ENCODE measurements around the gene TP63. TPM values are rescaled to one million over a fixed set of nuclear protein-coding genes. Genes with fewer than 3 reads are reported as not detected.
A peak's percentile ranks its signal among the peaks of the same experiment; 100 is the strongest.

The TP63 gene
- total RNA-seq, 1 donor from 2014 or later = 1.1 TPM

DNA sequence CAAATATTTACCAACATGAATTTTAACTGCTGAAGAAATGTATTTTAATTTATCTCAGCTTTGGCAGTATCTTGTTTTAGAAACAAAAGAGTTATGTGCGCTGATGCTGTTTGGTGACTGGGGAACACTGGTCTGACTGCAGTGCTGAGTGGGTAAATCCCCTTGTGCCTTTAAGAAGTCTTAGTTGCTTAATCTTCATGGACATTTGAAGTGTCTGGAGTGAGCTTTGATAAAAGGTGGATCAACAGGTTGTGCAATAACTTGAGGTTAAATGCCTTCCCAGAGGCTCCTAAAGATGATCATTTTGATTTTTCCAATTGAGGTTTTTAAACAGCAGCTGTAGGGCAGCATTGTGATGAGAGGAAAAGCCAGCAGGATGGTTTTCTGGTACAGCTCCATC, 68.7 kb downstream of the TP63 start:
- Mint-ChIP-seq H3K27ac (ENCODE audit: unreplicated experiment) (no peak overlapping the region), H3K4me1 (ENCODE audit: low read depth, unreplicated experiment) (peaks cover 4% of the 10 kb centered on the region), H3K4me3 (ENCODE audit: unreplicated experiment) (no peak overlapping the region), H3K27me3 (ENCODE audit: low read depth, unreplicated experiment) (no peaks in the 10 kb centered on the region), H3K9me3 (ENCODE audit: unreplicated experiment) (no peaks in the 10 kb centered on the region), H3K36me3 (ENCODE audit: low read depth, unreplicated experiment) (no peaks in the 10 kb centered on the region)
- Histone ChIP-seq H3K36me3 (ENCODE audit: insufficient read depth, low read length) (no peaks in the 10 kb centered on the region), H3K9ac (ENCODE audit: low read length) (no peak overlapping the region), H4K20me1 (ENCODE audit: insufficient read depth, low read length) (no peaks in the 10 kb centered on the region), H3K79me2 (ENCODE audit: insufficient read depth, low read length) (no peaks in the 10 kb centered on the region), H3K9me3 (ENCODE audit: insufficient read depth, low read depth, low read length) (no peaks in the 10 kb centered on the region), H3K4me3 (ENCODE audit: insufficient read depth, low read depth, low read length) (no peak overlapping the region), H3K27ac (ENCODE audit: low read depth, low read length) (no peak overlapping the region), H2AFZ (ENCODE audit: low read depth, low read length) (no peak overlapping the region), H3K4me1 (ENCODE audit: insufficient read depth, low read length) (no peaks in the 10 kb centered on the region), H3K4me2 (ENCODE audit: low read length) (no peak overlapping the region), H3K27me3 (ENCODE audit: insufficient read depth, low read length) (no peaks in the 10 kb centered on the region)
- no peak for TF ChIP-seq EZH2 (IDR thresholded peaks at IDR 0.05; ENCODE audit: insufficient read depth, low read length)
- TF ChIP-seq, protein P1, sequence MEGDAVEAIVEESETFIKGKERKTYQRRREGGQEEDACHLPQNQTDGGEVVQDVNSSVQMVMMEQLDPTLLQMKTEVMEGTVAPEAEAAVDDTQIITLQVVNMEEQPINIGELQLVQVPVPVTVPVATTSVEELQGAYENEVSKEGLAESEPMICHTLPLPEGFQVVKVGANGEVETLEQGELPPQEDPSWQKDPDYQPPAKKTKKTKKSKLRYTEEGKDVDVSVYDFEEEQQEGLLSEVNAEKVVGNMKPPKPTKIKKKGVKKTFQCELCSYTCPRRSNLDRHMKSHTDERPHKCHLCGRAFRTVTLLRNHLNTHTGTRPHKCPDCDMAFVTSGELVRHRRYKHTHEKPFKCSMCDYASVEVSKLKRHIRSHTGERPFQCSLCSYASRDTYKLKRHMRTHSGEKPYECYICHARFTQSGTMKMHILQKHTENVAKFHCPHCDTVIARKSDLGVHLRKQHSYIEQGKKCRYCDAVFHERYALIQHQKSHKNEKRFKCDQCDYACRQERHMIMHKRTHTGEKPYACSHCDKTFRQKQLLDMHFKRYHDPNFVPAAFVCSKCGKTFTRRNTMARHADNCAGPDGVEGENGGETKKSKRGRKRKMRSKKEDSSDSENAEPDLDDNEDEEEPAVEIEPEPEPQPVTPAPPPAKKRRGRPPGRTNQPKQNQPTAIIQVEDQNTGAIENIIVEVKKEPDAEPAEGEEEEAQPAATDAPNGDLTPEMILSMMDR (IDR thresholded peaks at IDR 0.05; ENCODE audit: insufficient read depth, low read depth, low read length) = no peak
- FAIRE-seq (no peak), DNase-seq (ENCODE audit: low read depth) (no peak)

DNA sequence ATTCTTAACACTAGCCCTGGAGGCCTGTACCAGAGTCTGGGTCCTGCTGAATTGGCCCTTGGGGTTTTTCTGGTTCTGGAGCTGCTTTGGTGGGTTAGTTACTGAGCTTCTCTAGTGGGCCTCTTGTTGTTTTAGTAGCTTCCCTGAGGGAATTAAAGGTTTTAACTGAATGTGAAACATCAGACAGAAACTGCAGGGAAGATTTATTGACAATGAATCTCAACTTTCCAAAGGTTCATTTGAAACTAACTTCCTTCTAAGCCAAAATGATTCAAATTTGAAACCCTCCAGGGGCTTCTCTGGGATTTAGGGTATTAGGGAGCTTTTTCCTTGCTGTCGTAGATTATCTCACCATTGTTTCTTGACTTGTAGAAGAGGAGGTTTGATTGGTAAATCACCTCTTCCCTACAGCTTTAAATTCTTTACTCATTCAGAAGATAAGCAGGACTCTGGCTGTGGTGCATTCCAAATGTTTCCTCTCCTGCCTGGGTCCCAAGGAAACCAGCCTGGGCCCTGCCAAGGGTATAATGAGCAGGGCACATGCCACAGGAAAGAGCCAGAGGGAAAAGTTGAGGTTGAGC, 71.0 kb downstream of the TP63 start:
- H3K27me3 ChIP-seq (ENCODE audit: insufficient read depth, low read length) = no peaks in the 10 kb centered on the region
- H3K4me2 ChIP-seq (ENCODE audit: low read length) = no peak overlapping the region
- Mint-ChIP-seq H3K27ac (ENCODE audit: unreplicated experiment) (no peak overlapping the region), H3K4me3 (ENCODE audit: unreplicated experiment) (no peak overlapping the region), H3K9me3 (ENCODE audit: unreplicated experiment) (no peaks in the 10 kb centered on the region), H3K4me1 (ENCODE audit: low read depth, unreplicated experiment) (peaks cover 4% of the 10 kb centered on the region), H3K27me3 (ENCODE audit: low read depth, unreplicated experiment) (no peaks in the 10 kb centered on the region), H3K36me3 (ENCODE audit: low read depth, unreplicated experiment) (no peaks in the 10 kb centered on the region)
- FAIRE-seq = no peak
- no peak for DNase-seq (ENCODE audit: low read depth)
- H3K9me3 ChIP-seq (ENCODE audit: insufficient read depth, low read depth, low read length) = no peaks in the 10 kb centered on the region
- no peak overlapping the region for H3K4me3 ChIP-seq (ENCODE audit: insufficient read depth, low read depth, low read length)
- no peaks in the 10 kb centered on the region for H4K20me1 ChIP-seq (ENCODE audit: insufficient read depth, low read length)
- H3K4me1 ChIP-seq (ENCODE audit: insufficient read depth, low read length) = no peaks in the 10 kb centered on the region
- no peaks in the 10 kb centered on the region for H3K79me2 ChIP-seq (ENCODE audit: insufficient read depth, low read length)
- H2AFZ ChIP-seq (ENCODE audit: low read depth, low read length) = no peak overlapping the region
- H3K9ac ChIP-seq (ENCODE audit: low read length) = no peak overlapping the region
- TF ChIP-seq EZH2 (IDR thresholded peaks at IDR 0.05; ENCODE audit: insufficient read depth, low read length) = no peak
- TF ChIP-seq, protein P1 (IDR thresholded peaks at IDR 0.05; ENCODE audit: insufficient read depth, low read depth, low read length) = no peak
- no peaks in the 10 kb centered on the region for H3K36me3 ChIP-seq (ENCODE audit: insufficient read depth, low read length)
- H3K27ac ChIP-seq (ENCODE audit: low read depth, low read length) = no peak overlapping the region

DNA sequence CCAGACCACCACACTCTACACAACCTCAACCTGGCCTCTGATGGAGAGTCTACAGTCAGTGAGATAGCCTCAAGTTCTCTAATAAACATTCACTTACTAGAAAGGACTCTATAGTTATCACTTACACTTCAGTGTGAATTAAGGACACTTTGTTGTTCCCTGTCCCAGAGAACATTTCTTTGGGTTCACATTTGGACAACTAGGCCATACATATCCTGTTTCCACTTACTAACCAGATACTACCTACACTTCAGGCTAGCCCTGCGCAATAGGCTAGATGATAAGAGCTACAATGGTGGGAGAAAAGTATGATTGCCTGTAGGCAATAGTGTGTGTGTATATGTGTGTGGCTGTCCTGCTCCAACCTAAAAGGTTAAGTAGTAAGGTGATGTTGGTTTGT, 72.7 kb downstream of the TP63 start:
- no peak overlapping the region for H3K4me3 ChIP-seq (ENCODE audit: insufficient read depth, low read depth, low read length)
- no peaks in the 10 kb centered on the region for H3K36me3 ChIP-seq (ENCODE audit: insufficient read depth, low read length)
- no peak overlapping the region for H3K27ac Mint-ChIP-seq (ENCODE audit: unreplicated experiment)
- no peaks in the 10 kb centered on the region for H3K4me1 ChIP-seq (ENCODE audit: insufficient read depth, low read length)
- DNase-seq (ENCODE audit: low read depth) (no peak), FAIRE-seq (peak; percentile 72)
- peaks cover 4% of the 10 kb centered on the region for H3K4me1 Mint-ChIP-seq (ENCODE audit: low read depth, unreplicated experiment)
- no peaks in the 10 kb centered on the region for H3K27me3 ChIP-seq (ENCODE audit: insufficient read depth, low read length)
- H3K79me2 ChIP-seq (ENCODE audit: insufficient read depth, low read length) = no peaks in the 10 kb centered on the region
- TF ChIP-seq, protein P1 (IDR thresholded peaks at IDR 0.05; ENCODE audit: insufficient read depth, low read depth, low read length) = no peak
- no peak for TF ChIP-seq EZH2 (IDR thresholded peaks at IDR 0.05; ENCODE audit: insufficient read depth, low read length)
- H3K9me3 Mint-ChIP-seq (ENCODE audit: unreplicated experiment) = no peaks in the 10 kb centered on the region
- H3K9ac ChIP-seq (ENCODE audit: low read length) = no peak overlapping the region
- no peak overlapping the region for H3K27ac ChIP-seq (ENCODE audit: low read depth, low read length)
- H3K27me3 Mint-ChIP-seq (ENCODE audit: low read depth, unreplicated experiment) = no peaks in the 10 kb centered on the region
- H2AFZ ChIP-seq (ENCODE audit: low read depth, low read length) = no peak overlapping the region
- no peaks in the 10 kb centered on the region for H3K9me3 ChIP-seq (ENCODE audit: insufficient read depth, low read depth, low read length)
- H3K4me2 ChIP-seq (ENCODE audit: low read length) = no peak overlapping the region
- no peaks in the 10 kb centered on the region for H4K20me1 ChIP-seq (ENCODE audit: insufficient read depth, low read length)
- no peaks in the 10 kb centered on the region for H3K36me3 Mint-ChIP-seq (ENCODE audit: low read depth, unreplicated experiment)
- H3K4me3 Mint-ChIP-seq (ENCODE audit: unreplicated experiment) = no peak overlapping the region

Measured in astrocyte (in vitro differentiated cells and primary cell).